GM20000 (cell line): Measurements from ENCODE around the gene HP1BP3.

Experiments
- DNase-seq: peaks from one replicate; pipeline ENCODE4 v3.0.0; 2012; ENCODE audit warnings: low spot score
- CTCF ChIP-seq: IDR thresholded peaks from 2 replicates; pipeline ENCODE4 v1.5.1; 2012; ENCODE audit warnings: mild to moderate bottlenecking, control low read depth; ENCODE audit errors: extremely low read depth, missing control alignments

The HP1BP3 gene

GRCh38 chr1:20823845-20824244 lies 36.7 kb upstream of the HP1BP3 start:
- TF ChIP-seq CTCF, result no peak
- DNase-seq, result no peak

DNA sequence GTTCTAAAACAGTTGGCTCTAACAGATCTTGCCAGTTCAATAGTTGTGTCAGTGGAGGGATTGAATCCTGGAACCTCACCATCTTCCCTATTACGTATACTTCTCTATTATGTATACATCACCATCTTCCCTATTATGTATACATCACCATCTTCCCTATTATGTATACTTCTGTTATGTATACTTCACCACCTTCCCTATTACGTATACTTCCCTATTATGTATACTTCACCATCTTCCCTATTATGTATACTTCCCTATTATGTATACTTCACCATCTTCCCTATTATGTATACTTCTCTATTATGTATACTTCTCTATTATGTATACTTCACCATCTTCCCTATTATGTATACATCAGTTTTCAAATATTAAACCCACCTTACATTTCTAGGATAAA lies 34.4 kb upstream of the HP1BP3 start:
- DNase-seq, result no peak
- no peak for TF ChIP-seq CTCF

- no peak for TF ChIP-seq CTCF
- no peak for DNase-seq
Measured at GRCh38 chr1:20819818-20820217, 32.7 kb upstream of the HP1BP3 start.

DNA sequence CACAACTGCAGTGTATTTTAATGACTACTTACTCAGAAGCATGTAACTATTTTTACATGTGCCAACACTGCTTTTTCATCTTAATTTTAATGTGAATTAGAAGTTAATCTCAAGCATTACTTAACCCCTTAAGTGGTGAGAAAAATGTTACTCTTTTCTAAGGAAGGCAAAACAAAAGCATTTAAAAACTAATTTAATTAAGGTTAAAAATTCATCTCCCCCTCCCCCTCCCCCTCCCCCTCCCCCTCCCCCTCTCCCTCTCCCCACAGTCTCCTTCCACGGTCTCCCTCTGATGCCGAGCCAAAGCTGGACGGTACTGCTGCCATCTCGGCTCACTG lies 27.4 kb upstream of the HP1BP3 start:
- TF ChIP-seq CTCF, result no peak

GRCh38 chr1:20811916-20812315 lies 24.8 kb upstream of the HP1BP3 start:
- no peak for DNase-seq
- TF ChIP-seq CTCF, result no peak

More for the DNA sequence above, 27.4 kb upstream of the HP1BP3 start:
- DNase-seq, result no peak

DNA sequence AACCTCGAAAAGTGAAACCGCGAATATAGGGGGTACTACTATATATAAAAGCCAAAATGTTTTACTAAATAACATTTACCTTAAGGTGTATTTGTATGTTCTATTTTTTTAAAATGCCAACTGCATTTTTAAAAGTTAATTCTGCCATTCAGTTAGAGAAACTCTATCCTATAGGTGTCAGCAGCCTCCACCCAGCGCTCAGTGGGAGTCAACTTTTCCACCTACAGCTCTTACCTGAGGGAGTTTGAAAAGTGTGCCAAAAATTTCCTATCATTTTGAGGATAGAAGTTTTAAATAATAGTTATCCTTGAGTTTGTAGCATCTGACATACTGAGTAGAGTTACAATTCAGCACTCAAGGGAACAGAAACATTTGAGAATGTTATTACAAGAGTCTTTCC lies 6.1 kb upstream of the HP1BP3 start:
- TF ChIP-seq CTCF, result no peak
- no peak for DNase-seq

GRCh38 chr1:20792196-20792595 lies 5.1 kb upstream of the HP1BP3 start:
- no peak for DNase-seq

More at GRCh38 chr1:20792196-20792595, 5.1 kb upstream of the HP1BP3 start:
- no peak for TF ChIP-seq CTCF
